Mesothelial cell of epicardium (in vitro differentiated cells): ENCODE results near the gene LRCH4. TPM values are rescaled to one million over a fixed set of nuclear protein-coding genes. Genes with fewer than 3 reads are reported as not detected.

Experiments
- DNase-seq, 2 experiments: peaks; one replicate each; pipeline ENCODE4 v3.0.0; 2021; ENCODE audit warnings: low spot score in 2 of 2; ENCODE audit not compliant: unreplicated experiment in 2 of 2
- H3K27ac Mint-ChIP-seq: 2 replicates; pipeline ENCODE4 v1.8.0; 2021; ENCODE audit warnings: mixed read lengths
- H3K27me3 Mint-ChIP-seq: 2 replicates; pipeline ENCODE4 v1.8.0; 2021; ENCODE audit warnings: low read depth, mixed read lengths
- H3K36me3 Mint-ChIP-seq: 2 replicates; pipeline ENCODE4 v1.8.0; 2021; ENCODE audit warnings: mixed read lengths
- H3K4me1 Mint-ChIP-seq: 2 replicates; pipeline ENCODE4 v1.8.0; 2021; ENCODE audit warnings: mixed read lengths
- H3K4me3 Mint-ChIP-seq: 2 replicates; pipeline ENCODE4 v1.8.0; 2021; ENCODE audit warnings: mild to moderate bottlenecking, moderate library complexity, mixed read lengths
- H3K9me3 Mint-ChIP-seq: 2 replicates; pipeline ENCODE4 v1.8.0; 2021; ENCODE audit warnings: mixed read lengths
- total RNA-seq: library from RNA; stranded (reverse); gene quantifications from 3 replicates; pipeline ENCODE4 v1.2.1, GENCODE V29; 2021
- TF ChIP-seq, protein P1 (sequence below): fragments of 200-600 bp; sonication (generic); IDR thresholded peaks from one replicate; pipeline ENCODE4 v1.5.0; 2021; ENCODE audit warnings: antibody characterized with exemption; ENCODE audit not compliant: unreplicated experiment

Gene LRCH4
- total RNA-seq, 1 donor from 2014 or later: 127 TPM

DNA sequence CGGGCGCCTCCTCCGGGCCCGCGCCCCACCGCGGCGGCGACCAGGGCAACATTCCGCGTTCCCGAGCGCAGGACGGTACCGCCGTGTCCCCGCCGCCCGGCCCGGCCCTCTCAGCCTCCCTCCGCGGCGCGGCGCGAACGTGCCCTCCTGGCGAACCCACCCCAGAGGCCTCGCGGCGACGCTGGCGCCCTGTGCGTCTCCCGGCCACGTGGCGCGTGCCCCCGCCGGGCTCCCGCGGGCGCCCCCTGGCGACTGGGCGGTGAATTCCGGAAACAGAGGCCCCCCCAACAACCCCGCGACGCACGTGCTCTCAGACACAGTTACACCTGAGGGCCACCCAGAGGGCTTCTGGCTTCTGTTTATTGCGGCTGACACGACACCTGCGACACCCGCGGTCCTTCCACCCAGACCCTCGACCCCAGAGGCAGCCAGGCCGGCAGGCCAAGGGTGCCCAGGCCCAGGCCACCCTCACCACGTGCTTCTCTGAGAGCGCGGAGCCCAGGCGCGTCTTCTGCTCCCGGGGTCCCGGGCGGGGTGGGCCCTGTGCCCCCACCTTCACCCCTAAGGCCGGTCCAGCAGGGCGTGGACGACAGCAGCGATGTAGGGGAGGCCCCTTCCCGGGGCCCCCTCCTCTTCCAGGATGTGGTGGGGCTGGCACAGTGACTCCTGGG, 12.1 kb downstream of the LRCH4 start, which contains the start of gene SAP25:
SAP25 (minus strand) TSS at position 210 of the 671 bp plus-strand sequence; CDS start at position 52, 158 bp downstream.
- H3K36me3 Mint-ChIP-seq: peaks cover 7% of the 10 kb centered on the region
- peaks cover 25% of the 10 kb centered on the region for H3K4me1 Mint-ChIP-seq
- no peak within 1 kb of the TSS for H3K27ac Mint-ChIP-seq
- no peak for DNase-seq
- H3K4me3 Mint-ChIP-seq: no peak within 1 kb of the TSS
- no peaks in the 10 kb centered on the region for H3K27me3 Mint-ChIP-seq
- TF ChIP-seq, protein P1, sequence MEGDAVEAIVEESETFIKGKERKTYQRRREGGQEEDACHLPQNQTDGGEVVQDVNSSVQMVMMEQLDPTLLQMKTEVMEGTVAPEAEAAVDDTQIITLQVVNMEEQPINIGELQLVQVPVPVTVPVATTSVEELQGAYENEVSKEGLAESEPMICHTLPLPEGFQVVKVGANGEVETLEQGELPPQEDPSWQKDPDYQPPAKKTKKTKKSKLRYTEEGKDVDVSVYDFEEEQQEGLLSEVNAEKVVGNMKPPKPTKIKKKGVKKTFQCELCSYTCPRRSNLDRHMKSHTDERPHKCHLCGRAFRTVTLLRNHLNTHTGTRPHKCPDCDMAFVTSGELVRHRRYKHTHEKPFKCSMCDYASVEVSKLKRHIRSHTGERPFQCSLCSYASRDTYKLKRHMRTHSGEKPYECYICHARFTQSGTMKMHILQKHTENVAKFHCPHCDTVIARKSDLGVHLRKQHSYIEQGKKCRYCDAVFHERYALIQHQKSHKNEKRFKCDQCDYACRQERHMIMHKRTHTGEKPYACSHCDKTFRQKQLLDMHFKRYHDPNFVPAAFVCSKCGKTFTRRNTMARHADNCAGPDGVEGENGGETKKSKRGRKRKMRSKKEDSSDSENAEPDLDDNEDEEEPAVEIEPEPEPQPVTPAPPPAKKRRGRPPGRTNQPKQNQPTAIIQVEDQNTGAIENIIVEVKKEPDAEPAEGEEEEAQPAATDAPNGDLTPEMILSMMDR: no peak
- no peaks in the 10 kb centered on the region for H3K9me3 Mint-ChIP-seq

DNA sequence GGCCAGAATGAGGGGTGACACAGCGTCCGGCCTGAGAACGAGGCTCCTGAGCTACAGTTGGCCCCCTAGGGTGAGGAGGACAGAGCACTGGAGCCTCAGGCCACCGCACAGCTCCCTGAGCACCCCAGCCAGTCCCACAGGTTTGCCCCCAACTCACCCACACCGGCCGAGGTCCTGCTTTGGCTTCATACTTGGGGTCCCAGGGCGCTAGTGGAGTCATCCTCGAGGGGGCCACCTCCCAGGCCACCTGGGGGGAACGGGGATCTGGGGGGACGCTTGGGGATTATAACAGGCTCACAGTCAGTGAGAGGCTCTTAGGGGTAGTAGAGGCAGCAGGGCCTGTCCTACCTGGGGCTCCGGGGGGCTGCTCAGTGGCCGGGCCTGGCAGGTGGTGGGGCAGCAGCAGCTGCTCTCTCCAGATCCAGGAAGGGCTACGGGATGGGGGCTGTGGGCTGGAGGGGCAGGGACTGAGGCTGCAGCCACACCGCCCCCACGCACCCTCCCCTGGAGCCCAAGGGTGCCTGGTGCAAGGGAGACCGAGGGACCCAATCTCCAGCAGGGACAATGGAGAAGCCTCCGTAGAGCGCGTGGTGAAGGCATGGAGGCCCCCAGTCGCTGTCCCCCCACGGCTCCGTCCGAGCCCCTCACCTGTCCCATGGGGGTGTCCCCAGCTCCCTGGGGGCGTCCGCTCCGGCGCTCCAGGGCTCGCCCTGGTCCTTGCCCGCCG, 12.8 kb downstream of the LRCH4 start:
- Mint-ChIP-seq H3K4me3 (no peak overlapping the region), H3K27ac (no peak overlapping the region), H3K9me3 (no peaks in the 10 kb centered on the region), H3K4me1 (peaks cover 29% of the 10 kb centered on the region), H3K36me3 (peaks cover 7% of the 10 kb centered on the region), H3K27me3 (no peaks in the 10 kb centered on the region)
- no peak for DNase-seq
- TF ChIP-seq, protein P1: no peak

DNA sequence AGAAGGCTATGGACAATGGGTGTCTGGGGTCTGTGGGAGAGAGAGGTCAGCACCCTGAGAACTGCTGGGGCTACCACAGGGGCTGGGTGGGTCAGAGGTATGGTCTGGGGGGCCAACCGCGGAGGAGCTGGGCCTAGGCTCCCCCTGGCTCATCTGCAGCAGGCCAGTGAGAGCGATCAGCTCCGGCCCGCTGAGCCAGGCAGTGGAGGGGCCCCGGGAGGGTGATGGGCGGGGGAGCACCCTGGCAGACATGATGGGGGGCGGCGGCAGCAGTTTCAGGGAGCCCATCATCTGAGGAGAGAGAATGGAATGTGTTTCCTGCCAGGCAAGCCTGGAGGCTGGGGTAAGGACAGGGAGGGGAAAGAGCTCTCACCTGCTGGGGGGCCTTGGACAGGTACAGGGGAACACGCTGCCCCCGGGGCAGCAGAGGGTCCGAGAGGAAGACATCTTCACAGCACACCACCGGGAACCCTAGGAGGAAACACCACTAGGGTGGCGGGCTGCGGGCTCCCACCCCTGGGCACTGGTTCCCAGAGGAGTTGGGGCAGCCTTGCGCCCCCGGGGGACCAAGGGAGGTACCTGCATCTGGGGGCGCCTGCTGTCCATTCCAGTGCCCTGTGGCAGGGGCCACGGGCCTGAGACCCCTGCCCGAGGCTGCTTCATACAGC, 13.5 kb downstream of the LRCH4 start:
- peak overlapping the region; percentile 95 for H3K27ac Mint-ChIP-seq
- H3K9me3 Mint-ChIP-seq: no peaks in the 10 kb centered on the region
- peak overlapping the region; percentile 34 for H3K4me3 Mint-ChIP-seq

DNA sequence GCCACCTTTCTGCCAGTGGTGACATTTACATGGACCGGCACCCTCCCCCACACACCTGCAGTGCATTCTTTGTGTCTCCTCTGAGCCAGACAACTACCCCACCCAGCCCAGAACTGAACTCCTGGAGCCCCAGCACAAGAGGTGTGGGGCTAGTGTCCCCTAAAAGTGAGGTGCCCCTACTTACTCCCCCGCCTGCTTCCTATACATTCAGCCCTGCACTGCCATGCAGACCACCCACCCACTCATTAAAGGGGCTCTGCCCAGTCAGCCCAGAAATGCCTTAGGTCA, 14.2 kb downstream of the LRCH4 start:
- Mint-ChIP-seq H3K36me3 (peaks cover 7% of the 10 kb centered on the region), H3K27me3 (no peaks in the 10 kb centered on the region), H3K4me1 (peaks cover 34% of the 10 kb centered on the region), H3K4me3 (peak overlapping the region; percentile 34), H3K27ac (peak overlapping the region; percentile 95), H3K9me3 (no peaks in the 10 kb centered on the region)
- TF ChIP-seq, protein P1: no peak
- DNase-seq: no peak

More for the DNA sequence above, 13.5 kb downstream of the LRCH4 start:
- peaks cover 7% of the 10 kb centered on the region for H3K36me3 Mint-ChIP-seq
- H3K27me3 Mint-ChIP-seq: no peaks in the 10 kb centered on the region
- DNase-seq: no peak
- TF ChIP-seq, protein P1: no peak
- peaks cover 32% of the 10 kb centered on the region for H3K4me1 Mint-ChIP-seq

DNA sequence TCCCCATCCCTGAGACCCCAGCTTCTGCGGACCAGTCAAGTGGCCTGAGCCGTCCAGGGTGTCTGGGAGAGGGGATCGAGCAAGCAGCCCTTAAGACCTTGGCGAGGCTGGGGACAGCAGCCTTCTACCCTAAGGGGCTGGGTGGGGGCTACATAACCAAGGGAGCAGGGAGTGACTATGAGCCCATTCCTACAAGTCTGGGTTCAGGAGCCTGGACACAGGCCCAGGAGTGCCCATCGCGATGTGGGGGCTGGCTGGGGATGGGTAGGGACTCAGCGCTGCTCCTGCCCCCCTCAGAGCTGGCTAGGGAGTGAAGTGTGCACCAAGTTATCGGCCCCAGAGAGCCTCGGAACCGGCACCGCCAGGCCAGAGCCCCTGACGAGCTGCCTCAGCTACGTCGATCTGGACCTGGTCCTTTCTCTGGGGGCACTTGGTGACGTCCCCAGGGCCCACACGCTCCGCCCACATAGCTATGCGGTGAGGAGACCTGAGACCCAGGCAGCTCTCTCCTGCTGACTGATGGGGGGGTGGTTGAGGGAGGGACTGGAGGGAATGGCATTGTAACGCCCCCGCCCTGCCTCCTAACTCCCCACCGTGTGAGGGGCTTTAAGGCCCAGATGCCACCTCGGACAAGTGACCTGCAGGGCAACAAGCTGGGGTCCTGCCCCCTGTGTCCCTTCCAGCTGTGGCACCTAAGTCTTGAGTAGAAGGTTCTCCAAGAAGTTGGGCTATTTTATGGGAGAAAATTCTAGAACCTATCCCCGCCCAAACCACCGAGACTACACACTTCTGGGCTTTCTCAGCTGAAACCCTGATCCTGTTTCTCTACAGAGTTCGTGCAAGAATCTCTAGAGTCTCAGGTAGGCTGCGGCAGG, 14.7 kb downstream of the LRCH4 start:
- peak in 1 of 2 experiments; percentile 69 for DNase-seq
- Mint-ChIP-seq H3K27me3 (no peaks in the 10 kb centered on the region), H3K36me3 (peaks cover 4% of the 10 kb centered on the region), H3K9me3 (no peaks in the 10 kb centered on the region), H3K4me1 (peaks cover 38% of the 10 kb centered on the region), H3K27ac (peak overlapping the region; percentile 95), H3K4me3 (no peak overlapping the region)
- TF ChIP-seq, protein P1: no peak
